Fibroblast of lung (primary cell): Measurements from ENCODE around the gene MIS18BP1.

Source experiments
- CTCF ChIP-seq, 2 donors: IDR thresholded peaks in 1 of 2; conservative IDR thresholded peaks in 1 of 2; 1 replicate in 1 of 2; 2 replicates in 1 of 2; pipeline ENCODE4 v1.5.1; 2011 to 2012; ENCODE audit warnings: low read length in 2 of 2, control low read depth in 1 of 2, inconsistent platforms in 1 of 2, low read depth in 1 of 2, mild to moderate bottlenecking in 1 of 2
- EZH2 ChIP-seq: IDR thresholded peaks from 2 replicates; pipeline ENCODE4 v1.5.1; 2012; ENCODE audit warnings: low read length, control low read depth, mild to moderate bottlenecking; ENCODE audit errors: missing control alignments

GRCh38 chr14:45238988-45239387 is 14.0 kb downstream of the MIS18BP1 start:
- TF ChIP-seq CTCF (conservative IDR thresholded peaks at IDR 0.05 in 1 of 2, IDR thresholded peaks at IDR 0.05 in 1 of 2; ENCODE audit: low read depth in 1 of 2, low read length in 2 of 2): no peak
- TF ChIP-seq EZH2: no peak
